ENCODE data around the gene MTUS2.

GRCh38 chr13:29294821-29295220, 474.7 kb downstream of the MTUS2 start:
- TF ChIP-seq ZNF274 (IDR thresholded peaks at IDR 0.05; ENCODE audit: low read depth, low read length) (no peak), YY1 (IDR thresholded peaks at IDR 0.05; ENCODE audit: insufficient read depth, insufficient read length) (no peak), SUZ12 (IDR thresholded peaks at IDR 0.05; ENCODE audit: extremely low read depth, insufficient read depth, insufficient read length) (no peak)
